ENCODE results near the gene STAC2. TPM values are rescaled to one million over a fixed set of nuclear protein-coding genes. Genes with fewer than 3 reads are reported as not detected.

Gene STAC2
- polyA plus RNA-seq, 2 of the 4 experiments (the other 2 are of a cell fraction): 0.03 to 0.26 TPM

DNA sequence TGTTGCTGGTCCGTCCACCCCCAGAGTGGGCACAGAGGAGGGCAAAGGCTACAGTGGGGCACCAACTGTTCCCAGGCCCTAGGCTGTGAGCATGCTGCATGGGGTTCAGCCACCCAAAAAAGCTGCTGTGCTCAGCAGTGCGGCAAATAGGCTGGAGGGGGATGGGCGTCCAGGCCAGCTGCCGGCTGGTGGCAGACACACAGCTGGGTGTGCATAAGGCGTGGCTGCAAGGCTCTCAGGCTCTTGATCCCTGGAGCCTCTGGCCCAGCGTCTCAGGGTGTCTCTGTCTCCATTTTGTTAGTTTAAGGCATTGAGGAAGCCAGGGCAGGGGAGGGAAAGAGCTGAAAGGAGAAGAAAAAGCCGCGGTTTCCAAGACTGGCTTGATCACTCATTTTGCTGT is 16.9 kb downstream of the STAC2 start:
- TF ChIP-seq ZFP36 (IDR thresholded peaks at IDR 0.05; ENCODE audit: borderline replicate concordance, partially characterized antibody) (no peak), HOXB13 (CRISPR knock-in tag; IDR thresholded peaks at IDR 0.05; ENCODE audit: low read depth) (no peak), NPAS2 (CRISPR knock-in tag; IDR thresholded peaks at IDR 0.05; ENCODE audit: borderline replicate concordance) (no peak), MAFK (IDR thresholded peaks at IDR 0.05; ENCODE audit: partially characterized antibody) (peak; percentile 31), PHF8 (IDR thresholded peaks at IDR 0.05; ENCODE audit: borderline replicate concordance, low read depth) (no peak)
- ATAC-seq (peak; percentile 11 to 23; a peak in 4 of 6 replicates), FAIRE-seq (no peak), DNase-seq (ENCODE audit: low read depth in 1 of 2, low spot score in 1 of 2) (peak in 1 of 2 experiments; percentile 54)
- POLR2A ChIA-PET: interaction anchor here (0.6 to 2.4 kb wide), 3 partner anchors 9 to 357 kb away, joined by 3 to 16 read pairs (median 9); partner anchors contain the start of gene RPL19
- peaks cover 30% of the 10 kb centered on the region for H3K4me1 ChIP-seq
- CTCF ChIA-PET: interaction anchor here (1.4 to 31.5 kb wide), 8 partner anchors 9 to 414 kb away, joined by 4 to 1140 read pairs (median 7); partner anchors contain the start of gene RPL19
- no peak overlapping the region for H3K4me3 ChIP-seq
- H3K9me3 ChIP-seq: no peaks in the 10 kb centered on the region
- peak overlapping the region; percentile 72 for H3K4me2 ChIP-seq
- peak overlapping the region; percentile 64 to 73; a peak in 3 of 6 replicates for H3K27ac ChIP-seq
- WGBS (ENCODE audit: missing lambda C conversion rate): 48% methylated on average over 8 of the region's 8 CpGs

DNA sequence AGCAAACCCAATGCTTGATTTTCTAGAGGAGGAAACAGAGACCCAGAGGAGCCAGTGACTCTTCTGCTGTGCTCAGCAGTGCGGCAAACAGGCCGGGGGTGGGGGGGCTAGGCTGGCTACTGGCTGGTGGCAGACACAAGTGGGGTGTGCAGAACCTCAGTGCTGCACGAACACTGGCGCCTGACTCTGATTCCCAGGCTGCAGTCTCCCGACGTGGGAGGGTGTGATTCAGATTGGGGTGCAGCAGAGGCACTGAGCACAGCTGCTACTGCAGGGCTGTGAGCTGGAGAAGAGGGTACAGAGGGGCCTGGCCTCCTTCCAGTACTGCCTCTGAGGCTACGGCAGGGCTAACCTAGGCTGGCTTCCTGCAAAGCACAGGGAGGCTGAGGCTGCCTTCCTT is 17.6 kb downstream of the STAC2 start:
- TF ChIP-seq SMC3 (IDR thresholded peaks at IDR 0.05) (no peak), ZC3H11A (IDR thresholded peaks at IDR 0.05) (no peak), MAFK (IDR thresholded peaks at IDR 0.05; ENCODE audit: partially characterized antibody) (no peak), CHD2 (IDR thresholded peaks at IDR 0.05; ENCODE audit: low read length, partially characterized antibody) (no peak), CBX2 (IDR thresholded peaks at IDR 0.05; ENCODE audit: borderline replicate concordance, low read depth) (no peak), RCOR1 (IDR thresholded peaks at IDR 0.05; ENCODE audit: low read depth, low read length) (no peak), POLR2AphosphoS2 (conservative IDR thresholded peaks at IDR 0.05; ENCODE audit: low read length) (no peak), GATA3 (IDR thresholded peaks at IDR 0.05; ENCODE audit: borderline replicate concordance) (no peak), FOSB (CRISPR knock-in tag; IDR thresholded peaks at IDR 0.05) (no peak), FOXS1 (CRISPR knock-in tag; IDR thresholded peaks at IDR 0.05) (no peak), ZFP36 (IDR thresholded peaks at IDR 0.05; ENCODE audit: borderline replicate concordance, partially characterized antibody) (no peak), SREBF2 (IDR thresholded peaks at IDR 0.05) (no peak)
- Histone ChIP-seq H3K4me1 (peaks cover 22% of the 10 kb centered on the region), H3K9me3 (no peaks in the 10 kb centered on the region), H3K4me2 (no peak overlapping the region), H3K27ac (no peak overlapping the region; a peak in 1 of 6 replicates), H3K4me3 (no peak overlapping the region)
- POLR2A ChIA-PET: interaction anchor here (0.9 to 2.4 kb wide), 2 partner anchors 8 to 356 kb away, joined by 3 to 16 read pairs; partner anchors contain the start of gene RPL19
- FAIRE-seq (no peak), DNase-seq (ENCODE audit: low read depth in 1 of 2, low spot score in 1 of 2) (no peak), ATAC-seq (peak; percentile 6 to 17; a peak in 4 of 6 replicates)
- CTCF ChIA-PET: interaction anchor here (1.0 to 31.5 kb wide), 12 partner anchors 11 to 415 kb away, joined by 4 to 1140 read pairs (median 10); no protein-coding TSS in a partner anchor
- 71% methylated on average over 7 of the region's 7 CpGs for WGBS (ENCODE audit: missing lambda C conversion rate)

GRCh38 chr17:39205112-39205526 is 20.6 kb downstream of the STAC2 start:
- TF ChIP-seq JUN (IDR thresholded peaks at IDR 0.05) (peak in 1 of 2 experiments; percentile 35; a peak in 2 of 5 replicates), RARB (CRISPR knock-in tag; IDR thresholded peaks at IDR 0.05) (peak; percentile 64; the same call in 1 of the 2 replicates), POLR2AphosphoS2 (conservative IDR thresholded peaks at IDR 0.05; ENCODE audit: low read length) (peak; percentile 89; the same call in 1 of the 2 replicates), FOSB (CRISPR knock-in tag; IDR thresholded peaks at IDR 0.05) (peak; percentile 71; the same call in 1 of the 2 replicates), HEYL (CRISPR knock-in tag; IDR thresholded peaks at IDR 0.05) (no peak), ZFP36 (IDR thresholded peaks at IDR 0.05; ENCODE audit: borderline replicate concordance, partially characterized antibody) (no peak), RCOR1 (IDR thresholded peaks at IDR 0.05; ENCODE audit: low read depth, low read length) (no peak), HOXA7 (CRISPR knock-in tag; IDR thresholded peaks at IDR 0.05) (peak; percentile 78), TFCP2L1 (CRISPR knock-in tag; IDR thresholded peaks at IDR 0.05) (peak; percentile 92), TP53 (CRISPR knock-in tag; IDR thresholded peaks at IDR 0.05) (no peak; the same call in 1 of the 2 replicates), NFE2L2 (conservative IDR thresholded peaks at IDR 0.05; ENCODE audit: low read length) (no peak)
- no peak for ATAC-seq
- no peak for FAIRE-seq

More at GRCh38 chr17:39205112-39205526, 20.6 kb downstream of the STAC2 start:
- ChIA-PET CTCF (interaction anchor here (0.7 to 31.5 kb wide), 4 partner anchors 14 to 418 kb away, joined by 3 to 1140 read pairs (median 74); no protein-coding TSS in a partner anchor), POLR2A (interaction anchor here (0.6 to 3.3 kb wide), 5 partner anchors 7 to 40 kb away, joined by 3 to 34 read pairs (median 6); no protein-coding TSS in a partner anchor)
- no peak overlapping the region for H3K4me3 ChIP-seq
- WGBS (ENCODE audit: missing lambda C conversion rate): 93% methylated on average over 3 of the region's 3 CpGs
- DNase-seq (ENCODE audit: low read depth in 1 of 2, low spot score in 1 of 2): no peak
- peaks cover 34% of the 10 kb centered on the region for H3K4me1 ChIP-seq
- no peaks in the 10 kb centered on the region for H3K9me3 ChIP-seq
- no peak overlapping the region for H3K4me2 ChIP-seq
- H3K27ac ChIP-seq: no peak overlapping the region

Measured in A549 (cell line).